ENCODE measurements around the gene STAT3. TPM values are rescaled to one million over a fixed set of nuclear protein-coding genes. Genes with fewer than 3 reads are reported as not detected.

Gene STAT3
- total and polyA plus RNA-seq, 2 of the 13 experiments (the other 11 are each of a cell fraction or from before 2014, with no cell fraction given): 61.8 to 62.4 TPM

GRCh38 chr17:42275527-42276358, 112.5 kb downstream of the STAT3 start (continued):
- TF ChIP-seq ZBTB7B (CRISPR knock-in tag; IDR thresholded peaks at IDR 0.05): peak; percentile 51
- no peak for TF ChIP-seq HMG20B (CRISPR knock-in tag; conservative IDR thresholded peaks at IDR 0.05)
- peak; percentile 78 for TF ChIP-seq ZNF501 (CRISPR knock-in tag; IDR thresholded peaks at IDR 0.05)
- no peak for TF ChIP-seq NCOA1 (CRISPR knock-in tag; IDR thresholded peaks at IDR 0.05)
- TF ChIP-seq MTF2 (CRISPR knock-in tag; IDR thresholded peaks at IDR 0.05; ENCODE audit: borderline replicate concordance): no peak
- TF ChIP-seq SP140L (CRISPR knock-in tag; IDR thresholded peaks at IDR 0.05; ENCODE audit: borderline replicate concordance): no peak
- no peak for TF ChIP-seq NFE2L2 (IDR thresholded peaks at IDR 0.05; ENCODE audit: low read length)
- 0 out of 2 replicates have a peak, but pooled peaks have one; percentile 13 for TF ChIP-seq PHF21A (CRISPR knock-in tag; IDR thresholded peaks at IDR 0.05)
- TF ChIP-seq GMEB2 (CRISPR knock-in tag; IDR thresholded peaks at IDR 0.05; ENCODE audit: low read depth): no peak
- TF ChIP-seq PREB (CRISPR knock-in tag; IDR thresholded peaks at IDR 0.05): no peak
- TF ChIP-seq ZIK1 (CRISPR knock-in tag; IDR thresholded peaks at IDR 0.05; ENCODE audit: borderline replicate concordance, low read depth): no peak
- TF ChIP-seq RCOR2 (CRISPR knock-in tag; IDR thresholded peaks at IDR 0.05): no peak
- TF ChIP-seq ZNF331 (CRISPR knock-in tag; IDR thresholded peaks at IDR 0.05): no peak
- peak; percentile 26; the same call in 1 of the 2 replicates for TF ChIP-seq MYC (CRISPR knock-in tag; IDR thresholded peaks at IDR 0.05; ENCODE audit: borderline replicate concordance)
- no peak for TF ChIP-seq IRF2 (CRISPR knock-in tag; IDR thresholded peaks at IDR 0.05)
- TF ChIP-seq GATAD1 (CRISPR knock-in tag; IDR thresholded peaks at IDR 0.05): no peak
- TF ChIP-seq HOXA9 (CRISPR knock-in tag; IDR thresholded peaks at IDR 0.05; ENCODE audit: borderline replicate concordance): no peak
- TF ChIP-seq NCOA2 (CRISPR knock-in tag; IDR thresholded peaks at IDR 0.05): no peak
- no peak for TF ChIP-seq ZNF335 (CRISPR knock-in tag; IDR thresholded peaks at IDR 0.05)
- TF ChIP-seq PCBP2 (optimal IDR thresholded peaks at IDR 0.05; ENCODE audit: low read depth, low read length, poor library complexity, severe bottlenecking): no peak
- TF ChIP-seq ZNF724P (CRISPR knock-in tag; IDR thresholded peaks at IDR 0.05; ENCODE audit: borderline replicate concordance): 0 out of 2 replicates have a peak, but pooled peaks have one; percentile 27
- no peak for TF ChIP-seq SPEN (CRISPR knock-in tag; IDR thresholded peaks at IDR 0.05; ENCODE audit: low read depth)
- TF ChIP-seq NFYC (CRISPR knock-in tag; IDR thresholded peaks at IDR 0.05): no peak
- TF ChIP-seq SRSF1 (optimal IDR thresholded peaks at IDR 0.05; ENCODE audit: low read depth, low read length): peak; percentile 12
- TF ChIP-seq NFKB2 (CRISPR knock-in tag; IDR thresholded peaks at IDR 0.05; ENCODE audit: borderline replicate concordance): 0 out of 2 replicates have a peak, but pooled peaks have one; percentile 39
